Activated CD4-positive, alpha-beta memory T cell treated with anti-CD3 and anti-CD28 coated beads for 36 hours (primary cell): ENCODE data around the gene THSD7B. TPM values are rescaled to one million over a fixed set of nuclear protein-coding genes. Genes with fewer than 3 reads are reported as not detected.
A peak's percentile ranks its signal among the peaks of the same experiment; 100 is the strongest.

Experiments
- CTCF ChIA-PET: fragments of 350-600 bp; sonication (Branson Sonifier 250); formaldehyde crosslinking; loops from one replicate; lab custom pipeline; 2021; ENCODE audit warnings: antibody characterized with exemption, inconsistent platforms; lab: Charles Lee
- POLR2A ChIA-PET: fragments of 350-600 bp; sonication (Branson Sonifier 250); formaldehyde crosslinking; loops from one replicate; lab custom pipeline; 2021; ENCODE audit warnings: antibody characterized with exemption; lab: Charles Lee
- DNase-seq: peaks from one replicate; pipeline ENCODE4 v3.0.0-alpha.2; 2020
- H3K27ac Mint-ChIP-seq: one replicate; pipeline ENCODE4 v1.8.0; 2021; ENCODE audit warnings: mixed read lengths
- H3K27me3 Mint-ChIP-seq: one replicate; pipeline ENCODE4 v1.8.0; 2021; ENCODE audit warnings: mixed read lengths
- H3K36me3 Mint-ChIP-seq: one replicate; pipeline ENCODE4 v1.8.0; 2021; ENCODE audit warnings: mixed read lengths
- H3K4me1 Mint-ChIP-seq: one replicate; pipeline ENCODE4 v1.8.0; 2021; ENCODE audit warnings: low read depth, mixed read lengths
- H3K4me3 Mint-ChIP-seq: one replicate; pipeline ENCODE4 v1.8.0; 2021; ENCODE audit warnings: mild to moderate bottlenecking, mixed read lengths
- H3K9me3 Mint-ChIP-seq: one replicate; pipeline ENCODE4 v1.8.0; 2021; ENCODE audit warnings: mixed read lengths
- intact Hi-C: fragments of 100-400 bp; cut with micrococcal nuclease; formaldehyde crosslinking; loops from one replicate; pipeline ENCODE4 v1.15.1; 2023
- total RNA-seq, 2 experiments: library from RNA; stranded (reverse); gene quantifications; one replicate each; pipeline ENCODE4 v1.2.3, GENCODE V29; 2021

The THSD7B gene
- total RNA-seq, 2 experiments from 2014 or later: not detected

DNA sequence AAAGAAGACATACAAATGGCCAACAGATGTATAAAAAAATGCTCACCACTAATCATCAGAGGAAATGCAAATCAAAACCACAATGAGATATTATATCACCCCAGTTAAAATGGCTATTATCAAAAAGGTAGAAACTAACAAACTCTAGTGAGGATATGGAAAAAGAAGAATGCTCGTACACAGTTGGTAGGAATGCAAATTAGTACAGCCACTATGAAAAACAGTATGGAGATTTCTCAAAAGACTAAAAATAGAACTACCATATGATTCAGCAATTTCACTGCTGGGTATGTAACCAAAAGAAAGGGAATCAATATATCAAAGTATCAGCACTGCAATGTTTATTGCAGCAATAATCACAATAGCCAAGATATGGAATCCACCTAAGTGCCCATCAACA, 679.6 kb downstream of the THSD7B start:
- Mint-ChIP-seq H3K36me3 (no peaks in the 10 kb centered on the region), H3K27ac (no peak overlapping the region)
- POLR2A ChIA-PET: no interaction called here

DNA sequence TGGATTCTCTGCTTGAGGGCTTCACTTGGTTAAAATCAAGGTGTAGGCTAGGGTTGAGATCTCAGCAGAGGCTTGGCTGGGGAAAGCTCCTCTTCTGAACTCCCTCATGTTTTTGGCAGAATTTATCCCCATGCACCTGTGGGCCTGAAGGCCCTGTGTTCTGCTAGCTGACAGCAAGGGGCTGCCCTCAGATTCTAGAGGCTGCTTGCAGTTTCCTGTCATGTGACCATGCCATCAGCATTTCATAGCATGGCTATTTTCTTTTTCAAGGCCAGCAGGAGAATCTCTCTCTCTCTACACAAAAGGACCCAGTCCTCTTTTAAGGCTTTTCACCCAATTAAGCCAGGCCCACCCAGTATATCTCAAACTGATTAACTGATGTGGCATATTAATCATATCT, 684.1 kb downstream of the THSD7B start:
- no peak overlapping the region for H3K4me3 Mint-ChIP-seq
- H3K9me3 Mint-ChIP-seq: peaks cover 6% of the 10 kb centered on the region
- CTCF ChIA-PET: no interaction called here
- no peak for DNase-seq
- intact Hi-C loops: no loop called here
- H3K36me3 Mint-ChIP-seq: no peaks in the 10 kb centered on the region
- H3K4me1 Mint-ChIP-seq: no peaks in the 10 kb centered on the region
- no peaks in the 10 kb centered on the region for H3K27me3 Mint-ChIP-seq
- H3K27ac Mint-ChIP-seq: no peak overlapping the region
- POLR2A ChIA-PET: no interaction called here

More for the DNA sequence above, 679.6 kb downstream of the THSD7B start:
- no peak overlapping the region for H3K4me3 Mint-ChIP-seq
- intact Hi-C loops: no loop called here
- CTCF ChIA-PET: no interaction called here
- no peaks in the 10 kb centered on the region for H3K4me1 Mint-ChIP-seq
- peaks cover 6% of the 10 kb centered on the region for H3K9me3 Mint-ChIP-seq
- no peak for DNase-seq
- H3K27me3 Mint-ChIP-seq: no peaks in the 10 kb centered on the region

DNA sequence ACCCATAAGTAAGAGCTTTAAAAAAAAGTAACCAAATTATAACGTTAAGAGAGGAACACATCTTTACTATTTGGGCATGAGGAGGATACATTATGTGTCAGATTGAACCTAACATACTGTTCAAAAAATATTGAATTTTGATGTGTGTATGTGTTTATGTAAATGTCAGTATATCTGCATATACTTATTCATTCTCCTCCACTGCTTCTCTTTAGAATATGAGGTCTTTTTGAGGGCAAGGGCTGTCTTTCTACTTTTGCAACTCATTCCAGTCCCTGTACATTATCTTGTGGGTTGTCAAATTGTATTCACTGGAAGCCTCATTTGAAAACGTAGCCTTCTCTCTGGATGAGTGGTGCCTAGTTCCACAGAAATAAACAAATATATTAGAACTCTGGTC, 689.5 kb downstream of the THSD7B start:
- H3K27ac Mint-ChIP-seq: no peak overlapping the region
- intact Hi-C loops: no loop called here
- no peak for DNase-seq
- peaks cover 4% of the 10 kb centered on the region for H3K9me3 Mint-ChIP-seq
- no peaks in the 10 kb centered on the region for H3K36me3 Mint-ChIP-seq
- ChIA-PET POLR2A (no interaction called here), CTCF (no interaction called here)
- no peaks in the 10 kb centered on the region for H3K4me1 Mint-ChIP-seq
- H3K4me3 Mint-ChIP-seq: no peak overlapping the region
- no peaks in the 10 kb centered on the region for H3K27me3 Mint-ChIP-seq

DNA sequence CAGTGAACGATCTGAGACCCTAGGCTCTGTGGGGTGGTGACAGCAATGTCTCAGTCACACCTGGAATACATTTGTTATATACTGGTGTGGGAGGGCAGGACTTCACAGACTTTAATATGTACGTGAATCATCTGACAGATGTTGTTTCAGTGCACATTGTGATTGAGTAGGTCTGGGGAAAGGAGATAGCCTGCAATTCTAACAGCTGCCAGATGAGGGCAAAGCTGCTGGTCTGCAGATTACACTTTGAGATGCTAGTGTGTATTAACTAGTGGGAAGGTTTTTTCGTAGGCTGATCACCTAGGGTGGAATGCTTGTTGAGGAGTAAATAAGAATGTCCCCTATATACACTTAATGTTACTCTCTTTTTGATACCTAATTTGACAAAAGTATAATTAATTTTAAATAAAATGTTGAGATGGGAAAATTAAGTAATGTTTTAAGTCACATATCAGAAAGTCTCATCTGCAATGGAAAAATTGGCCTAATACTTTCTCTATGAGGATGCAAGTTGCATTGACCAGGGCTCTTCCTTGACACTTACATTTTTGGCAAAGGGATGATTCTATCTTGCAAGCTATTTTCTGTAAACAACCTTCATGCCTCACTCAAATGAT, 702.0 kb downstream of the THSD7B start:
- intact Hi-C loops: loop anchor here (1.0 kb wide), 1 partner anchor 371 kb away; no protein-coding TSS in a partner anchor
- Mint-ChIP-seq H3K4me3 (no peak overlapping the region), H3K4me1 (no peaks in the 10 kb centered on the region), H3K27ac (no peak overlapping the region), H3K9me3 (no peaks in the 10 kb centered on the region), H3K36me3 (no peaks in the 10 kb centered on the region), H3K27me3 (no peaks in the 10 kb centered on the region)
- peak; percentile 18 for DNase-seq
- POLR2A ChIA-PET: no interaction called here
- CTCF ChIA-PET: interaction anchor here (0.8 to 2.1 kb wide), 2 partner anchors 49 to 371 kb away, joined by 3 to 13 read pairs; no protein-coding TSS in a partner anchor

DNA sequence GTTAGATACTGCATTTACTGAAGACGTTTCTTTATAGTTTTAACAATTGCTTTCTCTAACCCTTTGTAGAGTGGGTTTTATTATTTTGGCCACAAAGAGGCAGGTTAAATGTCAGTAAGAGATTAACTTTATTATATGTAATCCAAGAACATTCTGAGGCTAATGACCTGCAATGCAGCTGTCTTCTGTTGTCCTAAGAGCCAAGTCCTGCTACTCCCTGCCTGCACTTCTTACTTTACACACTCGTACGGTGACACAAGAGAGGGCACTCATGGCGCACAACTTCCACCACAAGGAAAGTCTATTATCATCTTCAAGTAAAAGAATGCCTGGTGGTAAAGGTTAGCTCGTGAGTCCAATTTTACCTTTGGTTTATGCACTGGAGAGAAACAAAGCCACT, 727.9 kb downstream of the THSD7B start:
- CTCF ChIA-PET: no interaction called here
- intact Hi-C loops: no loop called here
- Mint-ChIP-seq H3K4me1 (no peaks in the 10 kb centered on the region), H3K9me3 (no peaks in the 10 kb centered on the region), H3K36me3 (no peaks in the 10 kb centered on the region), H3K27me3 (no peaks in the 10 kb centered on the region), H3K27ac (no peak overlapping the region), H3K4me3 (no peak overlapping the region)
- POLR2A ChIA-PET: no interaction called here
- no peak for DNase-seq

DNA sequence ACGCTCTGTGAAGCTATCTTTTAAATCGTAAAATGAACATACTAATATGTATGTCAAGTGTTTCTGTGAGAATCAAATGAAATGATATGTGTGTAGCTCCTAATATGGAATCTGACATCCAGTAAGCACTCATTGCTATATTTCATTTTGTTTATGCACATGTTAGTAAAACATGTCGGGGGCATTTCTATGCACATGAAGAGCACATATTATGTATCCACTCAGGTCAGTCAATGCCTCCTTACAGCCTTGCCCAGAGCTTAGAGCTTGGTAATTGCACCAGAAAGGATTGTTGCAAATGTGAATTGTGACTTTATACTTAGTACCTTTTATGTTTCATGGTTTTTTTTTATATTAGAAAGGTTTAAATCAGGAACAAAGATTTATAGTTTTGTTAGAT, 735.3 kb downstream of the THSD7B start:
- Mint-ChIP-seq H3K27ac (no peak overlapping the region), H3K9me3 (no peaks in the 10 kb centered on the region), H3K4me3 (no peak overlapping the region), H3K4me1 (no peaks in the 10 kb centered on the region), H3K36me3 (no peaks in the 10 kb centered on the region), H3K27me3 (no peaks in the 10 kb centered on the region)
- DNase-seq: no peak
- intact Hi-C loops: no loop called here
- ChIA-PET CTCF (no interaction called here), POLR2A (no interaction called here)

DNA sequence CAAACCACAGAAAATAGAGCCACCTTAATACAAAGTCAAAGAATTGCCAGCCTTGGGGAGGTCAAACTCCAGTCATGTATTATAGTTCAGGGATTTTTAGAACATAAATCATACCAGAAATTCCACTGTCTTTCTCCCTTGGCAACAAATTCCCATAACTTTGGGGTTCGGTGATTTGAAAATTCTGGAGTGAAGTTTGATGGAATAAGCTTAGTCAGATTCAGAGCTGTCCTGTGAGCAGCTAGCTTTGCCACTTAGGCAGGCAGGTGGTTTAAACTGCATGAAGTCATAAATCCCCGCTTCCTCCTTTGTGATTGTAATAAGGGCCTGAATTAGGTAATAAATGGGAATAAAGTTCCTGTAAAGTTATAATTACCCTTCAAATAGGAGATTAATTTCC, 741.9 kb downstream of the THSD7B start:
- intact Hi-C loops: no loop called here
- DNase-seq: no peak
- CTCF ChIA-PET: no interaction called here
- POLR2A ChIA-PET: no interaction called here
- Mint-ChIP-seq H3K4me1 (no peaks in the 10 kb centered on the region), H3K36me3 (no peaks in the 10 kb centered on the region), H3K27me3 (no peaks in the 10 kb centered on the region), H3K4me3 (no peak overlapping the region), H3K27ac (no peak overlapping the region), H3K9me3 (no peaks in the 10 kb centered on the region)

DNA sequence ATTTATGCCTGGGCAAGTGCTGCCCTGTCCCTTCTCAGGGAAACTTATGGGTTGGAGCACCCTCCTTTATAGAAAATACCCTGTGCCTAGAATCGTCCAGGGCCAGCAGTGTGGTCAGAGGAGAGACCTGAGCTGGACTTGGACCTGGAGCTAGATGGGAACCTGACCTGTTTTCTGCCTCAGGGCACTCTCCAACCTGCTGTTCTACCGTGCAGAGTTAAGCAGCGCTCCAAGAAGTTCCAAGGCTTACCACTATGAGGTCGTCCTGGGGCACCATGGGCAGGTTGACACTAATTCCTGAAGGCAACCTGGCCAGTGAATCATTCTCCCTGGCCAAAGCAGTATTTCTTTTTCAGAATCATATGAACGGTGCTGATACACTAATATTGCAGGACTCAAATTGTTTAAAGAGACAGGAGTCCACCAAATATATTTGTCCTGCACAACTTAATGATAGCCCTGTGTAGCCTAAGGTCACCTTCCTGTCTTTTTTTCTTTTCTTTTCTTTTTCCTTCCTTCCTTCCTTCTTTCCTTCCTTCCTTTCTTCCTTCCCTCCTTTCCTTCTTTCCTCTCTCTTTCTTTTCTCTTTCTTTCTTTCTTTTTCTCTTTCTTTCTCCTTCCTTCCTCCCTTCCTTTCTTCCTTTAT, 743.5 kb downstream of the THSD7B start:
- POLR2A ChIA-PET: no interaction called here
- intact Hi-C loops: no loop called here
- Mint-ChIP-seq H3K27me3 (no peaks in the 10 kb centered on the region), H3K9me3 (no peaks in the 10 kb centered on the region), H3K27ac (no peak overlapping the region), H3K36me3 (no peaks in the 10 kb centered on the region), H3K4me3 (no peak overlapping the region), H3K4me1 (no peaks in the 10 kb centered on the region)
- CTCF ChIA-PET: interaction anchor here (1.0 kb wide), 1 partner anchor 1085 kb away, joined by 3 read pairs; no protein-coding TSS in a partner anchor
- DNase-seq: no peak

DNA sequence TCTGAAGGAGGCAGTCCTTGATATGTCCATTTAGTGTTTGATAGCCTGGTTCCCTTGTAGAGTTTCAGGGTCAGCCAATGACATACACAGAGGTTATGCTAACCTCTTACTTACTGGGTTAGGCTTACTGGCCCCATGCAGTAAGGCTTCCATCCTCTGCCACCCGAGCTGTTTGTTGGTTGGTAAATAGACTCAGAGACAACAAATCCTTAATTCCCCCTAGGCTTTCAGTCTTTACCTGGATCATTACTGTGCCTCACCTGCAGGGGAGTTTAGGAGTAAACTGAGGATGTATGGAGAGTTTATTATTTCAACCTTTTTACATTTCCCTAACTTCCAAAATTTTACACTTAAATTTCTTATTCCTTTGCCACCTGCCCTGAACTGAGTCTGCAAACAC, 746.2 kb downstream of the THSD7B start:
- Mint-ChIP-seq H3K4me1 (no peaks in the 10 kb centered on the region), H3K36me3 (no peaks in the 10 kb centered on the region), H3K27ac (no peak overlapping the region), H3K27me3 (no peaks in the 10 kb centered on the region), H3K4me3 (no peak overlapping the region), H3K9me3 (no peaks in the 10 kb centered on the region)
- ChIA-PET CTCF (no interaction called here), POLR2A (no interaction called here)
- DNase-seq: no peak
- intact Hi-C loops: no loop called here

DNA sequence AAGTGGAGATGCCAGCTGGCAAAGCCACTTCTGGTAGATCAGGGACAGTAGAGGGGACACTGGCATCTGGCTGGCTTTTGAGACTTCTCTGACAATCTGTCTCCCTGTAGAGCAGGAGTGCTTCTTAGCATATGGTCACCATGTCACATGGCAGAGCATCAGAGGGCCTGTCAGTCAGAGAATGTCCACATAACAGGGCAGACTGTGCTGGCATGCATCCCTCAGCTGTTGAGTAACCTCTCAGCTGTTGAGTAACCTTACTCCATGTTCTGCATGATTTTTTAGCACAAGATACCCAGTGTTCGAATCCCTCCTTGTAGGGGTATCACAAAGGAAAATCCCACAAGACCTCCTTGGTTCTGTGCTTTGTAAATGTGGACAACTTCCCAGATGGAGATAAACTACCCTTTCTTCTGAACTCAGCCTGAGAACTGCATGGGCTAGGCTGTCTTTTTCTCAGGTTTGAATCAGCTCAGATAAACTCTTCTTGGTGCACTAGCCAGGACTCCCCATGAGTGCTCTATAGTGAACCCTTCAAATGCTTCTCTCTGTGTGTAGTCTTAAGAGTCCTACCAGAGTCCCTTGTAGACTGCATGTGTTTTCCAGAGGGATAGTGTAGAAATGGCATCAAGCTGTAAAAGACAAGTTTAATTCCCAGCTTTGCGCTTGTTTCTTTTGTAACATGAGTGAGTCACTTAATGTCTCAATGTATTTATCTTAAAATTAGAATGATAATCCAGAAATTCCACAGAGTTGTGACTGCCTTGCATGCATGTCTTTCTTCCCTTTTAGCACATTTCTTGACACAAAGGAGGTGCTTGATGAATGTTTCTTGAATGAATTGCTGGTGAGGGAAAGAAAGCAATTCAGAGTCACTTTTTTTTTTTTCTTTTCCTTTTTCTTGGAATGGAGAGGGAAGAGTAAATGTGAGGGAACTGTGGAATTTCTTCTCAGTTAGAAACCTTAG, 756.6 kb downstream of the THSD7B start:
- intact Hi-C loops: no loop called here
- ChIA-PET POLR2A (no interaction called here), CTCF (no interaction called here)
- Mint-ChIP-seq H3K36me3 (no peaks in the 10 kb centered on the region), H3K27ac (no peak overlapping the region), H3K4me1 (no peaks in the 10 kb centered on the region), H3K27me3 (no peaks in the 10 kb centered on the region), H3K4me3 (no peak overlapping the region), H3K9me3 (no peaks in the 10 kb centered on the region)
- no peak for DNase-seq

DNA sequence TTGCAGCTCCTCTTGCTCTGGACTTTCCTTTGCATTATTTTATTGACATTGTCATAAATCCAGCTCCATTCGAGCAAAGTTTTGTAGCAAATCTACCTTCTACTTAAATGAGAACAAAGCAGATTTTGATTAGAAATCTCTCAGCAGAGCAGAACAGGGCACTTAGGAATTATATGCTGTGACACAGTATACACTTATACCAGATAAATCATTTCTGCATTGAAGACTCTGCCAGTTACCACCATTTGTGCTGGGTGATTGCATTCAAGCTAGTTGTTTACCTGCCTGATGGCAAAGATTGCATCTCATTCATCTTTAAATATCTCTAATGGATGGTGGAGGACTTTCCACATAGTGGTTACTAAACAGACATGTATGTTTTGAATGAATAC, 757.3 kb downstream of the THSD7B start:
- intact Hi-C loops: no loop called here
- H3K9me3 Mint-ChIP-seq: no peaks in the 10 kb centered on the region
- no peak for DNase-seq
- ChIA-PET POLR2A (no interaction called here), CTCF (no interaction called here)
- H3K4me1 Mint-ChIP-seq: no peaks in the 10 kb centered on the region
- no peaks in the 10 kb centered on the region for H3K36me3 Mint-ChIP-seq
- H3K27me3 Mint-ChIP-seq: no peaks in the 10 kb centered on the region
- H3K27ac Mint-ChIP-seq: no peak overlapping the region
- no peak overlapping the region for H3K4me3 Mint-ChIP-seq

DNA sequence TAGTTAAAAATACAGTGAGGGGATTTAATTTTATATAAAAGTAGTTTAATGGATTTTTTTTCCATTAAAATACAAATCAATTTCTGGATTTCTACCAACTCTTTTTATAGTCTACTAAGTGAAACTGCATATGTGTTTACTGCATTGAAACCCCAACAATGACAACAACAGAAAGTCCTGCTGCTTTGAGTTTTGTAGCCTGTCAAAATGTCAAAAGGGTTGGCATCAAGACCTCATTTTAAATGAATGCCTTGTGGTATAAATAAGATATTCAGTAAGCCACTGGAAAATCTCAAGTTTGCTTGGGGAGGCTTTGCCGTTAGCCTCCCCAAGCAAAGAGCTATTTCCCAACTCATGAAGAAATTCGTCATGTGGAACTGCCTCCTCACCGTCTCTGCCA, 758.6 kb downstream of the THSD7B start:
- intact Hi-C loops: no loop called here
- no peak overlapping the region for H3K27ac Mint-ChIP-seq
- DNase-seq: no peak
- ChIA-PET POLR2A (no interaction called here), CTCF (no interaction called here)
- H3K4me3 Mint-ChIP-seq: no peak overlapping the region
- H3K27me3 Mint-ChIP-seq: no peaks in the 10 kb centered on the region
- H3K4me1 Mint-ChIP-seq: no peaks in the 10 kb centered on the region
- H3K36me3 Mint-ChIP-seq: no peaks in the 10 kb centered on the region
- no peaks in the 10 kb centered on the region for H3K9me3 Mint-ChIP-seq
